Hepatocyte (in vitro differentiated cells): ENCODE data around the gene LUZP4. TPM values are rescaled to one million over a fixed set of nuclear protein-coding genes. Genes with fewer than 3 reads are reported as not detected.

Experiments
- DNase-seq: peaks from one replicate; pipeline ENCODE4 v3.0.0-alpha.2; 2016; ENCODE audit warnings: low spot score
- H2AFZ ChIP-seq: fragments of 200-600 bp; sonication (generic); 2 replicates; pipeline ENCODE4 v1.6.0; 2016; ENCODE audit warnings: antibody characterized with exemption, mild to moderate bottlenecking
- H3K27ac ChIP-seq: fragments of 200-600 bp; sonication (generic); 2 replicates; pipeline ENCODE4 v1.5.1; 2016; ENCODE audit warnings: mild to moderate bottlenecking
- H3K27me3 ChIP-seq: fragments of 200-600 bp; sonication (generic); 2 replicates; pipeline ENCODE4 v1.6.1; 2016
- H3K36me3 ChIP-seq: fragments of 200-600 bp; sonication (generic); replicated peaks from 2 replicates; pipeline ENCODE4 v1.5.1; 2016; ENCODE audit warnings: low read depth; ENCODE audit not compliant: insufficient read depth
- H3K4me1 ChIP-seq: fragments of 200-600 bp; sonication (generic); 2 replicates; pipeline ENCODE4 v1.5.1; 2016; ENCODE audit warnings: mild to moderate bottlenecking, moderate library complexity; ENCODE audit not compliant: insufficient read depth
- H3K4me2 ChIP-seq: fragments of 200-600 bp; sonication (generic); 2 replicates; pipeline ENCODE4 v1.6.0; 2016
- H3K4me3 ChIP-seq: fragments of 200-600 bp; sonication (generic); 2 replicates; pipeline ENCODE4 v1.5.1; 2016; ENCODE audit warnings: mild to moderate bottlenecking
- H3K79me2 ChIP-seq: fragments of 200-600 bp; sonication (generic); 2 replicates; pipeline ENCODE4 v1.6.0; 2017; ENCODE audit warnings: mild to moderate bottlenecking
- H3K9me2 ChIP-seq: fragments of 200-600 bp; sonication (generic); replicated peaks from 2 replicates; pipeline ENCODE4 v1.6.0; 2017; ENCODE audit warnings: mild to moderate bottlenecking; ENCODE audit not compliant: insufficient read depth
- H3K9me3 ChIP-seq: fragments of 200-600 bp; sonication (generic); 2 replicates; pipeline ENCODE4 v1.5.1; 2016; ENCODE audit warnings: low read depth, mild to moderate bottlenecking
- H4K20me1 ChIP-seq: fragments of 200-600 bp; sonication (generic); 2 replicates; pipeline ENCODE4 v1.6.0; 2016; ENCODE audit warnings: mild to moderate bottlenecking; ENCODE audit not compliant: insufficient read depth, poor library complexity, severe bottlenecking
- EZH2 ChIP-seq: fragments of 200-600 bp; sonication (generic); IDR thresholded peaks from 2 replicates; pipeline ENCODE4 v1.6.1; 2016; ENCODE audit warnings: antibody characterized with exemption, mild to moderate bottlenecking, borderline replicate concordance
- EZH2phosphoT487 ChIP-seq: fragments of 200-600 bp; sonication (generic); IDR thresholded peaks from one replicate; pipeline ENCODE4 v1.6.1; 2018; ENCODE audit warnings: antibody characterized with exemption, mild to moderate bottlenecking, low read depth, moderate library complexity; ENCODE audit not compliant: unreplicated experiment, severe bottlenecking
- WGBS: methylation state at CpG from one replicate; pipeline ENCODE4 v1.1.6; 2016; ENCODE audit warnings: low lambda C conversion rate; ENCODE audit errors: missing lambda C conversion rate; 5-methylcytosine and 5-hydroxymethylcytosine counted together
- polyA plus RNA-seq: library from polyadenylated mRNA; unstranded; fragments of >200 nt; fragmentation: Nextera tagmentation; extraction: Ambion mirVana; gene quantifications from 2 replicates; pipeline ENCODE4 v1.2.1, GENCODE V29; 2016
- total RNA-seq: library from RNA; depleted of rRNA; stranded (reverse); fragments of >200 nt; gene quantifications from 2 replicates; pipeline ENCODE4 v1.2.3, GENCODE V29; 2014
- TF ChIP-seq, protein P1 (sequence below): fragments of 200-600 bp; sonication (generic); IDR thresholded peaks from 2 replicates; pipeline ENCODE4 v1.5.1; 2016; ENCODE audit warnings: antibody characterized with exemption, mild to moderate bottlenecking; ENCODE audit not compliant: poor library complexity

LUZP4 gene
- total and polyA plus RNA-seq, 2 experiments from 2014 or later: not detected

DNA sequence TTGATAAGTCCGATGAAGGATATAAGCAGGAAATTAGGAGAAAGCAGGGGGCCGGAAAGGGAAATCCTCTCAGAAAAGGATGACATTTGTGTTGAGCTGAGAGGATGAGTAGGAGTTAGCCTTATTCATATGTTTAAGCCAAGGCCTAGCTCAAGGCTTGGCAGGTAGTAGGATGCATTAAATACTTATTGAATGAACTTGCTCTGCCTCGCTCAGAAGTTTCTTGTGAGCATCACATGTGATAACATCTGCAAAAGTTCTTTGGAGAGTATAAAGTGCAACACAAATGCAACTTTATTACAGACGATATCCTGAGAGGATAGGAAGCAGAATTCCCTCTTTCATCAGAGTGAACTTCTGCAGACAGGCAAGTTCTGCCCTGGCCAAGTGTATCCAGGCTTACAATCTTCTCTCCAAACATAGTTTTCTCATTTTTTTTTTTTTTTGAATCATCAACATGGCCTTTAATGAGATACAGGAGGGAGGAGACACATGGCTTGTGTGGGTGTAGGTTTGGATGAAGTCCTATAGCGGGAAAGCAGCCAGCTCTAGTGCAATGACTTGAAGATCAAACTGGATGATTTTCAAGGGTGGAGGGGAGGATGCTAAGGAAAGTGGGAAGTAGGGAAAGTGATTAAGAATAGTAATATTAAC is 48.1 kb downstream of the LUZP4 start:
- Histone ChIP-seq H3K27me3 (no peaks in the 10 kb centered on the region), H4K20me1 (no peaks in the 10 kb centered on the region), H3K4me3 (no peak overlapping the region), H3K27ac (no peak overlapping the region), H3K9me2 (no peaks in the 10 kb centered on the region), H3K4me2 (no peak overlapping the region), H3K4me1 (peaks cover 5% of the 10 kb centered on the region), H2AFZ (no peak overlapping the region), H3K79me2 (no peaks in the 10 kb centered on the region), H3K36me3 (no peaks in the 10 kb centered on the region), H3K9me3 (no peaks in the 10 kb centered on the region)
- 79% methylated on average over 5 of the region's 5 CpGs for WGBS
- no peak for DNase-seq
- no peak for TF ChIP-seq EZH2phosphoT487
- no peak for TF ChIP-seq EZH2
- TF ChIP-seq, protein P1, sequence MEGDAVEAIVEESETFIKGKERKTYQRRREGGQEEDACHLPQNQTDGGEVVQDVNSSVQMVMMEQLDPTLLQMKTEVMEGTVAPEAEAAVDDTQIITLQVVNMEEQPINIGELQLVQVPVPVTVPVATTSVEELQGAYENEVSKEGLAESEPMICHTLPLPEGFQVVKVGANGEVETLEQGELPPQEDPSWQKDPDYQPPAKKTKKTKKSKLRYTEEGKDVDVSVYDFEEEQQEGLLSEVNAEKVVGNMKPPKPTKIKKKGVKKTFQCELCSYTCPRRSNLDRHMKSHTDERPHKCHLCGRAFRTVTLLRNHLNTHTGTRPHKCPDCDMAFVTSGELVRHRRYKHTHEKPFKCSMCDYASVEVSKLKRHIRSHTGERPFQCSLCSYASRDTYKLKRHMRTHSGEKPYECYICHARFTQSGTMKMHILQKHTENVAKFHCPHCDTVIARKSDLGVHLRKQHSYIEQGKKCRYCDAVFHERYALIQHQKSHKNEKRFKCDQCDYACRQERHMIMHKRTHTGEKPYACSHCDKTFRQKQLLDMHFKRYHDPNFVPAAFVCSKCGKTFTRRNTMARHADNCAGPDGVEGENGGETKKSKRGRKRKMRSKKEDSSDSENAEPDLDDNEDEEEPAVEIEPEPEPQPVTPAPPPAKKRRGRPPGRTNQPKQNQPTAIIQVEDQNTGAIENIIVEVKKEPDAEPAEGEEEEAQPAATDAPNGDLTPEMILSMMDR: no peak

DNA sequence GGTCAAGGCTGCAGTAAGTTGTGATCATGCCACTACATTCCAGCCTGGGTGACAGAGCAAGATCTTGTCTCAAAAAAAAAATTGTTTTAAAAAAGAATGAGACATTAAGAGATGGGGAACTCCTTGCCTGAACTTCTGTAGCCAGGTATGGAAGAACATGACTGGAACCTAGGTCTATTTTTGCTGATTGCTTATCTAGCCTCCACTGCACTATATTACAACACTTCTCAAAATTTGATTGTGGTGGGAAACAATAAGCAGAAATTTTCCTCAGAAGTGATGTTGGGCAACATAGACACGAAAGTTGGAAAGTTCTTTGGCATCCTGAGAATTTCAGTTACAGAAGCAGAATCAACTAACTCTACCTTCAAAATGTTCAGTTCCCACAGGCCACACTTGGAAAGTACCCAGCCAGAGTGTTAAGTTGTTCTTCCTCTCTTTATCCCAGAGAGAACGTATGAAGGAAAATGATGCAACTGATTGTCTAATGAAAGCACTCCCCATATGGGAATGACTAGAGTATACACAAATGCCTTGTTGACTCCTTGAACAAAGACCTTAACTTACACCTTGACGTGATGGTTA is 50.0 kb downstream of the LUZP4 start:
- no peak overlapping the region for H3K4me3 ChIP-seq
- no peaks in the 10 kb centered on the region for H3K36me3 ChIP-seq
- H3K4me2 ChIP-seq: no peak overlapping the region
- no peak for DNase-seq
- H3K27me3 ChIP-seq: no peaks in the 10 kb centered on the region
- no peaks in the 10 kb centered on the region for H4K20me1 ChIP-seq
- no peaks in the 10 kb centered on the region for H3K9me3 ChIP-seq
- no peaks in the 10 kb centered on the region for H3K9me2 ChIP-seq
- H2AFZ ChIP-seq: no peak overlapping the region
- peaks cover 11% of the 10 kb centered on the region for H3K4me1 ChIP-seq
- 75% methylated on average over 3 of the region's 3 CpGs for WGBS
- H3K79me2 ChIP-seq: no peaks in the 10 kb centered on the region
- TF ChIP-seq, protein P1: no peak
- TF ChIP-seq EZH2 (no peak), EZH2phosphoT487 (no peak)
- no peak overlapping the region for H3K27ac ChIP-seq

DNA sequence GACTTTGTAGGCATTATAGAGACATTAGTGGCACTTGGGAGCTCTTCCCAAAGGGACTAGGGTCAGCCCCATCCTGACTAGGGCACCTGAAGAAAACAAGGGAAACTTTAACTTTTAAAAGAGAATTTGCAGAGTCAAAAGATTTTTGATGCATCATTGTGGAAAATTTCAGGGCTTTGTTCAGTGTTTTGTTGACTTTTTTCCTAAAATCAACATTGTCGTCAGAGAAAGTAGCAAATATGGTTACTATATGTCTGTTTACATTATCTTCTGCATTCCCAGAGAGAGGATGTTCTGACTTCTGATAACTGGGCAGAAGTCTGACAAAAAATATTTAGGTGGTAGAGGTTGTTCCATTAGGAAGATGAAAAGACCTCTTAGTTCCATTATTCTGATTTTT is 51.9 kb downstream of the LUZP4 start:
- Histone ChIP-seq H3K4me2 (peak overlapping the region; percentile 14), H3K4me1 (peaks cover 21% of the 10 kb centered on the region), H3K27ac (peak overlapping the region; percentile 24), H3K27me3 (no peaks in the 10 kb centered on the region), H3K36me3 (no peaks in the 10 kb centered on the region), H3K4me3 (no peak overlapping the region), H3K9me2 (no peaks in the 10 kb centered on the region), H2AFZ (no peak overlapping the region), H4K20me1 (no peaks in the 10 kb centered on the region), H3K79me2 (no peaks in the 10 kb centered on the region), H3K9me3 (no peaks in the 10 kb centered on the region)
- no peak for DNase-seq
- TF ChIP-seq EZH2phosphoT487 (no peak), EZH2 (no peak)
- TF ChIP-seq, protein P1: no peak
- 50% methylated on average over 1 of the region's 1 CpG for WGBS
